A549 (cell line): ENCODE results near the gene CT47A1. TPM values are rescaled to one million over a fixed set of nuclear protein-coding genes. Genes with fewer than 3 reads are reported as not detected.

Experiments used
- ATAC-seq, 2 experiments: fragments of 200-7000 bp in 1 of 2; fragments of >200 bp in 1 of 2; cut with Nextera tagmentation in 1 of 2; cut with Tn5 transposase in 1 of 2; 3 replicates each; pipeline versions ENCODE4 v1.8.0 to v1.9.1; 2018 to 2020; ENCODE audit warnings: mild to moderate bottlenecking in 1 of 2, moderate library complexity in 1 of 2
- CTCF ChIA-PET: fragments of 300-600 bp; sonication (Branson Sonifier 250); formaldehyde crosslinking; extraction: SDS; loops from one replicate; lab custom pipeline; 2021; ENCODE audit warnings: antibody characterized with exemption, inconsistent platforms; lab: Yijun Ruan, JAX
- POLR2A ChIA-PET: fragments of 350-600 bp; formaldehyde crosslinking; extraction: SDS; loops from one replicate; lab custom pipeline; 2021; ENCODE audit warnings: antibody characterized with exemption, inconsistent platforms; lab: Yijun Ruan, JAX
- DNase-seq, 2 experiments: peaks; one replicate each; pipeline versions ENCODE4 v3.0.0 to v3.0.0-alpha.2; 2011 to 2016; ENCODE audit warnings: low read depth in 1 of 2, low spot score in 1 of 2
- FAIRE-seq: peaks from 2 replicates; lab custom pipeline; 2011; peaks lifted over from hg19 to GRCh38; lab: Jason Lieb, UNC
- H3K27ac ChIP-seq, 2 experiments: fragments of >200 bp; sonication (Bioruptor Twin); formaldehyde crosslinking; 3 replicates each; pipeline ENCODE4 v1.5.1; 2016 to 2017
- H3K4me1 ChIP-seq: fragments of >200 bp; sonication (Bioruptor Twin); formaldehyde crosslinking; 3 replicates; pipeline ENCODE4 v1.6.1; 2016
- H3K4me2 ChIP-seq: fragments of >200 bp; sonication (Bioruptor Twin); formaldehyde crosslinking; 3 replicates; pipeline ENCODE4 v1.6.1; 2016
- H3K4me3 ChIP-seq: fragments of >200 bp; sonication (Bioruptor Twin); formaldehyde crosslinking; 3 replicates; pipeline ENCODE4 v1.5.1; 2016
- H3K9me3 ChIP-seq: fragments of >200 bp; sonication (Bioruptor Twin); formaldehyde crosslinking; 3 replicates; pipeline ENCODE4 v1.6.1; 2016
- BHLHE40 ChIP-seq: IDR thresholded peaks from 2 replicates; pipeline ENCODE4 v1.6.1; 2012; ENCODE audit warnings: low read depth, low read length, inconsistent platforms
- CEBPB ChIP-seq, 2 experiments: fragments of >200 bp in 1 of 2; sonication (Bioruptor Twin) in 1 of 2; formaldehyde crosslinking in 1 of 2; IDR thresholded peaks; 2 replicates each; pipeline ENCODE4 v1.6.1; 2012 to 2016
- CHD2 ChIP-seq: fragments of 150-350 bp; IDR thresholded peaks from 2 replicates; pipeline ENCODE4 v1.6.1; 2014; ENCODE audit warnings: low read length; ENCODE audit not compliant: partially characterized antibody
- CHD4 ChIP-seq: fragments of 200-600 bp; sonication (generic); IDR thresholded peaks from 2 replicates; pipeline ENCODE4 v1.6.1; 2016; ENCODE audit warnings: antibody characterized with exemption, mild to moderate bottlenecking, borderline replicate concordance
- EHF ChIP-seq: fragments of 250-450 bp; sonication (Bioruptor Pico); IDR thresholded peaks from 2 replicates; pipeline ENCODE4 v1.5.0; 2020; ENCODE audit warnings: mild to moderate bottlenecking
- ESRRA ChIP-seq: fragments of 150-350 bp; IDR thresholded peaks from 2 replicates; pipeline ENCODE4 v1.6.1; 2014; ENCODE audit warnings: mild to moderate bottlenecking, low read length, borderline replicate concordance
- FOSB ChIP-seq: fragments of 250-450 bp; sonication (Bioruptor Pico); IDR thresholded peaks from 2 replicates; pipeline ENCODE4 v1.5.0; 2020; ENCODE audit warnings: mild to moderate bottlenecking, moderate library complexity
- GATA3 ChIP-seq: IDR thresholded peaks from 2 replicates; pipeline ENCODE4 v1.6.1; 2012; ENCODE audit warnings: borderline replicate concordance
- HOXA7 ChIP-seq: fragments of 250-450 bp; sonication (Bioruptor Pico); IDR thresholded peaks from 2 replicates; pipeline ENCODE4 v1.5.0; 2020; ENCODE audit warnings: mild to moderate bottlenecking, moderate library complexity
- HOXB13 ChIP-seq: fragments of 250-450 bp; sonication (Bioruptor Pico); IDR thresholded peaks from 2 replicates; pipeline ENCODE4 v1.5.0; 2020; ENCODE audit warnings: low read depth, mild to moderate bottlenecking, moderate library complexity
- HOXB5 ChIP-seq: fragments of 250-450 bp; sonication (Bioruptor Pico); IDR thresholded peaks from 2 replicates; pipeline ENCODE4 v1.5.0; 2020; ENCODE audit warnings: mild to moderate bottlenecking, moderate library complexity
- JUNB ChIP-seq: fragments of >200 bp; sonication (Bioruptor Twin); formaldehyde crosslinking; IDR thresholded peaks from 2 replicates; pipeline ENCODE4 v1.6.1; 2016
- KDM5A ChIP-seq: fragments of 200-600 bp; sonication (generic); IDR thresholded peaks from 2 replicates; pipeline ENCODE4 v1.6.1; 2016; ENCODE audit warnings: antibody characterized with exemption, mild to moderate bottlenecking
- NFE2L2 ChIP-seq: fragments of 150-350 bp; conservative IDR thresholded peaks from 2 replicates; pipeline ENCODE4 v1.6.1; 2014; ENCODE audit warnings: low read length
- POLR2AphosphoS2 ChIP-seq: conservative IDR thresholded peaks from 2 replicates; pipeline ENCODE4 v1.6.1; 2012; ENCODE audit warnings: low read length, improper control_type of control experiment, inconsistent platforms
- RFX5 ChIP-seq: fragments of 450-650 bp; IDR thresholded peaks from 2 replicates; pipeline ENCODE4 v1.7.1; 2014; ENCODE audit warnings: antibody characterized with exemption, mild to moderate bottlenecking, moderate library complexity
- RNF2 ChIP-seq: fragments of 200-600 bp; sonication (generic); IDR thresholded peaks from 2 replicates; pipeline ENCODE4 v1.6.1; 2016; ENCODE audit warnings: low read depth, mild to moderate bottlenecking, antibody characterized with exemption, moderate library complexity, borderline replicate concordance
- TFCP2L1 ChIP-seq: fragments of 250-450 bp; sonication (Bioruptor Pico); IDR thresholded peaks from 2 replicates; pipeline ENCODE4 v1.5.0; 2021; ENCODE audit warnings: mild to moderate bottlenecking
- ZFP36 ChIP-seq: fragments of 450-650 bp; IDR thresholded peaks from 2 replicates; pipeline ENCODE4 v1.6.1; 2014; ENCODE audit warnings: borderline replicate concordance; ENCODE audit not compliant: partially characterized antibody
- ZNF302 ChIP-seq: fragments of 250-450 bp; sonication (Bioruptor Pico); IDR thresholded peaks from 2 replicates; pipeline ENCODE4 v1.9.0; 2021; ENCODE audit warnings: inconsistent platforms, mild to moderate bottlenecking, moderate library complexity
- WGBS: methylation state at CpG from one replicate; pipeline ENCODE4 v1.1.6; 2017; ENCODE audit errors: missing lambda C conversion rate; 5-methylcytosine and 5-hydroxymethylcytosine counted together
- polyA plus RNA-seq, 4 experiments: library from polyadenylated mRNA; depleted of rRNA in 3 of 4; stranded (reverse); fragments of >200 nt; fragmentation: RNase III in 1 of 4; extraction: RNeasy Plus Mini Kit Qiagen cat#74134 plus additional on column Dnase treatment in 1 of 4; gene quantifications; 2 replicates in 3 of 4; 3 replicates in 1 of 4; pipeline ENCODE4 v1.2.3, GENCODE V29; 2011 to 2017
- TF ChIP-seq, protein P1 (sequence below): fragments of 450-650 bp; IDR thresholded peaks from 2 replicates; pipeline ENCODE4 v1.6.1; 2014; ENCODE audit warnings: antibody characterized with exemption
- TF ChIP-seq, protein P2 (sequence below): fragments of >200 bp; sonication (Bioruptor Twin); formaldehyde crosslinking; IDR thresholded peaks from 2 replicates; pipeline ENCODE4 v1.6.1; 2016
- TF ChIP-seq, protein P3 (sequence below): fragments of 250-450 bp; sonication (Bioruptor Pico); IDR thresholded peaks from 2 replicates; pipeline ENCODE4 v1.5.0; 2020; ENCODE audit warnings: low read depth, mild to moderate bottlenecking, moderate library complexity
- TF ChIP-seq, protein P4 (sequence below): fragments of 250-450 bp; sonication (Bioruptor Pico); IDR thresholded peaks from 2 replicates; pipeline ENCODE4 v1.5.0; 2021; ENCODE audit warnings: mild to moderate bottlenecking, moderate library complexity, borderline replicate concordance

CT47A1 gene
- polyA plus RNA-seq, 2 of the 4 experiments (the other 2 are of a cell fraction): not detected

DNA sequence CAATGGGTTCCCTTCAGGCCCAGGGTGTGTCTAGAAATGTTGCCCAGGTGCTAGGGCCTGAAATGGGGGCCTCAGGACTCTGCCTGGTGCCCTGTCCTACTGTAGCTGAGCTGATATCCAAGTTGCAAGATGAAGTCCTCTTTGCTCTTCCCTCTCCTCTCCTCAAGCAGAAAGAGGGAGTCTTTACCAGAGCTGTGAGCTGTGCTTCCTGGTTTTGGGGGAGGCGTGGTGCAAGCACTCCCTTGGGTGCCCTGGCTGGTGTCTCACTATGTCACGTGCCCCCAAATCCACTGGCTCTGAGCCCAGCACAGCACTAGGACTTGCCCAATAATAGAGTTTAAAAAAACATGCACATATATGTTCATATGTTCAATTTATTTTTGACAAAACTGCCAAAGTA, 29.3 kb upstream of the CT47A1 start (continued):
- TF ChIP-seq HOXA7 (CRISPR knock-in tag) (no peak), HOXB5 (CRISPR knock-in tag) (no peak), ZNF302 (CRISPR knock-in tag) (no peak)
- TF ChIP-seq, all 56 proteins: peak for 0

DNA sequence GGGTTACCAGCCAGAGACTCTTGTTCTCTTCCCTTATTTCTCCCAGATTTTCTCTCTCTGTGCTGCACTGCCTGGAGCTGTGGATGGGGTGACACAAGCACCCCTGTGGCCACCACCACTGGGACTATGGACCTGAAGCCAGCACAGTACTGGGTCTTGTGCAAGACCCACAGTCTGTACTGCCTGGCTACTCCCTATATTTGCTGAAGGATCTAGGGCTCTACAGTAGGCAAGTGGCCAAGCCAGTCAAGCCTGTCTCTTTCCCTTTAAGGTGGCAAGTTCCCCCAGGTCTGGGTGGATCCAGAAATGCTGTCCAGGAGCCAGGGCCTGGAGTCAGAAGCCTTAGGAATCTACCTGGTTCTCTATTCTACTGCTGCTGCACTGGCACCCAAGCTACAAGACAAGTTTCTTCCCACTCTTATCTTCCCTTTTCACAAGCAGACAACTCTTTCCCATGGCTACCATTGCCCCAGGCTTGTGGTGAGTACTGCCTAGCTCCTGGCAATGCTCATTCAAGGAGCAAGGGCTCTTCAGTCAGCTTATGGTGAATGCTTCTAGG, 28.4 kb upstream of the CT47A1 start:
- TF ChIP-seq RFX5 (no peak), TFCP2L1 (CRISPR knock-in tag) (no peak), HOXB13 (CRISPR knock-in tag) (no peak), ZFP36 (no peak), JUNB (no peak), BHLHE40 (no peak)
- CTCF ChIA-PET: no interaction called here

DNA sequence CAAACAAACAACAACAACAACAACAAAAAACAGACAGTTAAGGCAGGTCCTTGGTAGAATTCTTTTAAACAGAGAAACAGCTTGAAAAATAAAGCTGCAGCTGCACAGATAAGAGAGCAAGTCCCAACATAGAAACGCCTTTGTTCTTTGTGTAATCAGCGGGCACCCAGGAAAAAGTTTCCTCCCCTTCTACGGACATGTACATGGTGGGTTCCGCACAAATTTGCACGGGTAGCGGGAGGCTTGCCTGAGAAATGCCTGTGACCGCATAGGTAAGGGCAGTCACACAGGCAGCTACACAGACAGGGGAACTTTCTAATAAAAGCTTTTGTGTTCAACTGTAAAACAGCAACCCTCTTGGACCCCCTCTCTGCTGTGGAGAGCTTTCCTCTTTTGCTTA, 25.7 kb upstream of the CT47A1 start:
- no peak overlapping the region for H3K4me3 ChIP-seq
- H3K4me1 ChIP-seq: no peaks in the 10 kb centered on the region
- POLR2A ChIA-PET: no interaction called here
- no peak for DNase-seq
- no peaks in the 10 kb centered on the region for H3K9me3 ChIP-seq
- TF ChIP-seq GATA3 (no peak), ESRRA (no peak), NFE2L2 (no peak), FOSB (no peak)
- TF ChIP-seq, protein P1, sequence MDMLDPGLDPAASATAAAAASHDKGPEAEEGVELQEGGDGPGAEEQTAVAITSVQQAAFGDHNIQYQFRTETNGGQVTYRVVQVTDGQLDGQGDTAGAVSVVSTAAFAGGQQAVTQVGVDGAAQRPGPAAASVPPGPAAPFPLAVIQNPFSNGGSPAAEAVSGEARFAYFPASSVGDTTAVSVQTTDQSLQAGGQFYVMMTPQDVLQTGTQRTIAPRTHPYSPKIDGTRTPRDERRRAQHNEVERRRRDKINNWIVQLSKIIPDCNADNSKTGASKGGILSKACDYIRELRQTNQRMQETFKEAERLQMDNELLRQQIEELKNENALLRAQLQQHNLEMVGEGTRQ: no peak
- TF ChIP-seq, all 56 proteins: peak for 0
- no peak overlapping the region for H3K4me2 ChIP-seq
- ATAC-seq (no peak), FAIRE-seq (no peak)
- H3K27ac ChIP-seq: no peak overlapping the region
- WGBS: 40% methylated on average over 7 of the region's 7 CpGs
- CTCF ChIA-PET: no interaction called here

More for the DNA sequence above, 28.4 kb upstream of the CT47A1 start:
- Histone ChIP-seq H3K4me2 (no peak overlapping the region), H3K4me1 (no peaks in the 10 kb centered on the region), H3K4me3 (no peak overlapping the region), H3K27ac (no peak overlapping the region), H3K9me3 (no peaks in the 10 kb centered on the region)
- POLR2A ChIA-PET: no interaction called here
- DNase-seq (no peak), ATAC-seq (no peak), FAIRE-seq (no peak)

DNA sequence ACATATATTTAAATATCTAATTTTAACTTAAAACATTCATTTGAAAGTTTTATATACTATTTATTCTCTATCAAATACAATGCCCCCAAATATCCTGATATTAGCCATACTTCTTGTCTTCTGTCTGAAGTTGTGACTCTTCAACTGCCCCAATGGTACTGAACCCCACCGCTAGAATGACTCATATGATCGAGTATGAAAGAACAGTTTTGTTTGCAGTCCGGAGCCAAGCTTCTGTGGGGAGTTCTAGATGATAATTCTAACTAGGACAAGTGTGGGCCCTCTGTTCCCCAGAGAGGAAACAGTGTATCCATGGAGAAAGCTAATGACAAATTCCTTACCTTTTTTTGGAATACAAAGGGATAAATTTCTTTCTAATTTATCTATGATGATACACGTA, 24.7 kb upstream of the CT47A1 start:
- no peak for FAIRE-seq
- 17% methylated on average over 4 of the region's 4 CpGs for WGBS
- no peaks in the 10 kb centered on the region for H3K9me3 ChIP-seq
- ATAC-seq: no peak
- CTCF ChIA-PET: interaction anchor here (1.7 kb wide), 1 partner anchor 10 kb away, joined by 5 read pairs; no protein-coding TSS in a partner anchor
- POLR2A ChIA-PET: no interaction called here
- H3K4me3 ChIP-seq: no peak overlapping the region
- H3K4me1 ChIP-seq: no peaks in the 10 kb centered on the region
- TF ChIP-seq RNF2: no peak
- TF ChIP-seq KDM5A: no peak
- no peak for TF ChIP-seq CHD4
- TF ChIP-seq, protein P2, sequence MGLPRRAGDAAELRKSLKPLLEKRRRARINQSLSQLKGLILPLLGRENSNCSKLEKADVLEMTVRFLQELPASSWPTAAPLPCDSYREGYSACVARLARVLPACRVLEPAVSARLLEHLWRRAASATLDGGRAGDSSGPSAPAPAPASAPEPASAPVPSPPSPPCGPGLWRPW: no peak
- TF ChIP-seq HOXA7 (CRISPR knock-in tag): no peak
- TF ChIP-seq, protein P3, sequence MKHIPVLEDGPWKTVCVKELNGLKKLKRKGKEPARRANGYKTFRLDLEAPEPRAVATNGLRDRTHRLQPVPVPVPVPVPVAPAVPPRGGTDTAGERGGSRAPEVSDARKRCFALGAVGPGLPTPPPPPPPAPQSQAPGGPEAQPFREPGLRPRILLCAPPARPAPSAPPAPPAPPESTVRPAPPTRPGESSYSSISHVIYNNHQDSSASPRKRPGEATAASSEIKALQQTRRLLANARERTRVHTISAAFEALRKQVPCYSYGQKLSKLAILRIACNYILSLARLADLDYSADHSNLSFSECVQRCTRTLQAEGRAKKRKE (CRISPR knock-in tag): no peak
- TF ChIP-seq CEBPB (IDR thresholded peaks at IDR 0.05): no peak
- TF ChIP-seq CHD2: no peak
- no peak for TF ChIP-seq TFCP2L1 (CRISPR knock-in tag)
- no peak for TF ChIP-seq JUNB
- TF ChIP-seq, protein P4, sequence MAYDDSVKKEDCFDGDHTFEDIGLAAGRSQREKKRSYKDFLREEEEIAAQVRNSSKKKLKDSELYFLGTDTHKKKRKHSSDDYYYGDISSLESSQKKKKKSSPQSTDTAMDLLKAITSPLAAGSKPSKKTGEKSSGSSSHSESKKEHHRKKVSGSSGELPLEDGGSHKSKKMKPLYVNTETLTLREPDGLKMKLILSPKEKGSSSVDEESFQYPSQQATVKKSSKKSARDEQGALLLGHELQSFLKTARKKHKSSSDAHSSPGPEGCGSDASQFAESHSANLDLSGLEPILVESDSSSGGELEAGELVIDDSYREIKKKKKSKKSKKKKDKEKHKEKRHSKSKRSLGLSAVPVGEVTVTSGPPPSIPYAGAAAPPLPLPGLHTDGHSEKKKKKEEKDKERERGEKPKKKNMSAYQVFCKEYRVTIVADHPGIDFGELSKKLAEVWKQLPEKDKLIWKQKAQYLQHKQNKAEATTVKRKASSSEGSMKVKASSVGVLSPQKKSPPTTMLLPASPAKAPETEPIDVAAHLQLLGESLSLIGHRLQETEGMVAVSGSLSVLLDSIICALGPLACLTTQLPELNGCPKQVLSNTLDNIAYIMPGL: no peak
- TF ChIP-seq POLR2AphosphoS2: no peak
- TF ChIP-seq EHF: no peak
- no peak for DNase-seq
- H3K27ac ChIP-seq: no peak overlapping the region
- H3K4me2 ChIP-seq: no peak overlapping the region
